ENCODE data around the gene AK8. TPM values are rescaled to one million over a fixed set of nuclear protein-coding genes. Genes with fewer than 3 reads are reported as not detected.
A peak's percentile ranks its signal among the peaks of the same experiment; 100 is the strongest.

AK8 gene
- total RNA-seq, 6 experiments from 2014 or later, result 0.12 TPM; not detected in 4

- Histone ChIP-seq H3K4me3 (no peak overlapping the region), H3K9me3 (no peaks in the 10 kb centered on the region), H3K27ac (no peak overlapping the region), H3K36me3 (no peaks in the 10 kb centered on the region), H3K27me3 (no peaks in the 10 kb centered on the region), H3K4me1 (no peaks in the 10 kb centered on the region)
- intact Hi-C loops (cut with DNase I), result no loop called here
- peak in 1 of 4 donors; percentile 16 for ATAC-seq
- DNase-seq, result no peak
- 42% methylated on average over 7 of the region's 9 CpGs for WGBS (ENCODE audit: insufficient coverage, low coverage, low lambda C conversion rate, missing lambda C conversion rate)
- no peak for TF ChIP-seq CTCF (IDR thresholded peaks at IDR 0.05)
- TF ChIP-seq POLR2A (IDR thresholded peaks at IDR 0.05), result no peak
Observed at GRCh38 chr9:132885720-132886333, 7.7 kb upstream of the AK8 start.

- Histone ChIP-seq H3K27me3 (no peaks in the 10 kb centered on the region), H3K4me3 (no peak overlapping the region), H3K36me3 (no peaks in the 10 kb centered on the region), H3K9me3 (no peaks in the 10 kb centered on the region), H3K27ac (no peak overlapping the region), H3K4me1 (no peaks in the 10 kb centered on the region)
- 90% methylated on average over 12 of the region's 27 CpGs for WGBS (ENCODE audit: insufficient coverage, low coverage, low lambda C conversion rate, missing lambda C conversion rate)
- no peak for ATAC-seq
- DNase-seq, result peak in 1 of 3 donors; percentile 41
- intact Hi-C loops (cut with DNase I), result no loop called here
- TF ChIP-seq CTCF (IDR thresholded peaks at IDR 0.05) (no peak), POLR2A (IDR thresholded peaks at IDR 0.05) (no peak)
Observed at GRCh38 chr9:132883349-132884294, 5.5 kb upstream of the AK8 start.

DNA sequence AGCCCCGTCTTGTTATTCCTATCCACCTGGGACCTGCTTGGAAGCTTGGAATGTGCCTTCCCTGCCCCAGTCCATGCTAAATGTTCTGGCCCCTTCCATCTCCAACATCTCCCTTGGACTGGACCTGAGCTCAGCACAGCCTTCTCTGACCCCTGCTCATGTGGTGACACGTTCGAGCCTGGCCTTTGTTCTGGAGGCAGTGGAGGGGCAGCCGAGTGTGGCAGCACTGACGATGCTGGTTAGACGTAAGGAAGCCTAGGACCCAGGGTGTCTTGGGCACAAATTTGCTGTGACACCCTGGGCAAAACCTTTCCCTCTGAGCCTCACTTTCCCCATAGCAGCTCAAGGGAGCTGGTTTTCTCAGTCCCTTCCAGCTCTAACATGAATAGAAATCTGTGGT lies 4.5 kb upstream of the AK8 start:
- DNase-seq, result peak in 1 of 3 donors; percentile 23
- Histone ChIP-seq H3K36me3 (no peaks in the 10 kb centered on the region), H3K9me3 (no peaks in the 10 kb centered on the region), H3K4me1 (no peaks in the 10 kb centered on the region), H3K4me3 (no peak overlapping the region), H3K27ac (no peak overlapping the region), H3K27me3 (no peaks in the 10 kb centered on the region)
- whole genome bisulfite sequencing (ENCODE audit: insufficient coverage, low coverage, low lambda C conversion rate, missing lambda C conversion rate), result 74% methylated on average over 6 of the region's 6 CpGs
- intact Hi-C loops (cut with DNase I), result no loop called here
- ATAC-seq, result no peak
- TF ChIP-seq POLR2A (IDR thresholded peaks at IDR 0.05), result no peak
- no peak for TF ChIP-seq CTCF (IDR thresholded peaks at IDR 0.05)

GRCh38 chr9:132881826-132882225 lies 3.7 kb upstream of the AK8 start:
- TF ChIP-seq POLR2A (IDR thresholded peaks at IDR 0.05), result no peak
- no peak for TF ChIP-seq CTCF (IDR thresholded peaks at IDR 0.05)
- ATAC-seq (no peak), DNase-seq (peak in 1 of 3 donors; percentile 27)
- WGBS (ENCODE audit: insufficient coverage, low coverage, low lambda C conversion rate, missing lambda C conversion rate), result 67% methylated on average over 2 of the region's 6 CpGs
- Histone ChIP-seq H3K36me3 (no peaks in the 10 kb centered on the region), H3K4me1 (no peaks in the 10 kb centered on the region), H3K27me3 (no peaks in the 10 kb centered on the region), H3K4me3 (no peak overlapping the region), H3K9me3 (no peaks in the 10 kb centered on the region), H3K27ac (no peak overlapping the region)
- intact Hi-C loops (cut with DNase I), result no loop called here

All from right lobe of liver (tissue), 6 donors.